EH (cell line): ENCODE results near the gene CHMP4A.
A peak's percentile ranks its signal among the peaks of the same experiment; 100 is the strongest.

Experiments used
- DNase-seq: peaks from one replicate; pipeline ENCODE4 v3.0.0-alpha.2; 2015; ENCODE audit warnings: low read depth

The CHMP4A gene

DNA sequence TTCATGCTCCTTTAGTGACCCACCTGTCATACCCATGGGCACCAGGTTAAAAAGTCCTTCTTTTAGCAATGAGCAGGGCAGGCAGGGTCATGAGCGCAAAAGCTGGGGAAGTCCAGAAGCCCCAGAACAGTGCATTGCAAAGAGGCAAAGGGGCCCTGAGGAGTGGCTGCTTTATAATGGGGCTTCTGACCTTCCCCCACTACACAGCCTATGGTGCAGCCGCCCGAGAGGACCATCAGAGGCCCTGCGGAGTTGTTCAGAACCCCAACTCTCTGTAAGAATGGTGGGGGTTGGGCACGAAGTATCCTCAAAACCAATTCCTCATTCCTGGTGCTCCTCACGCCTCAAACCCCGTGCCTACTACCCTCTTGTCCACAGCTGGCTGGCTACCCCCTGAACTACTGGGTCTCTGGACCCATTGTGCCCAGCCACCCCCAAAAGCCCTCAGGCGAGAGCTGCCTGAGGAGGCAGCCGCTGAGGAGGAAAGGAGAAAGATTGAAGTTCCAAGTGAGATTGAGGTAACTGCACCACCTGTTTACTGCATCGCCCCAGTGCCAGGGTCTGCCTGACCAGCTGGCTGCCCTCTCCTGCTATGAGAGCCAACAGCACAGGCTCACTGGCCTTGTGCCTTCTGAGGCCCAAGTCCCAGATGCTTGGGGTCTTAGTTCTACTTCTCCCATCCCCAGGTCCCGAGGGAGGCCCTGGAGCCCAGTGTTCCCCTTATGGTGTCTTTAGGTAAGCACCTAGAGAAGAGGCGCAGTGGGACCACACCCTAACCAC lies 34.7 kb downstream of the CHMP4A start:
- no peak for DNase-seq

DNA sequence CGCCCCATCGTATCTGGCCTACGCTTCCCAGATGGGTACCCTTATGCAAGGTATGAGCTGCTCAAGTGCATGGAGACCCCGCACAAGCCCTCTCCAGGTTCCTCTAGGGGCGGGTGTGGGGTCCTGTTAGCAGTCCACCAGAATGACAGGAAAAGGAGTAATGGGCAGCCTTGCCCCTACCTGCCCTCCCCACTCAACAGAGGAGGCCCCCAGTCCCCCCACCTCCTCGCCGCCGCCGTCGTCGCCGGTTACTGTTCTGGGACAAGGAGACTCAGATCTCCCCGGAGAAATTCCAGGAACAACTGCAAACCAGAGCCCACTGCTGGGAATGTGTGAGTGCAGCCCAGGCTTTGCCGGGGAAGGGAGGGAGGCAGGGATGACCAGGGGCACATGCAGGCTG lies 35.4 kb downstream of the CHMP4A start:
- no peak for DNase-seq

DNA sequence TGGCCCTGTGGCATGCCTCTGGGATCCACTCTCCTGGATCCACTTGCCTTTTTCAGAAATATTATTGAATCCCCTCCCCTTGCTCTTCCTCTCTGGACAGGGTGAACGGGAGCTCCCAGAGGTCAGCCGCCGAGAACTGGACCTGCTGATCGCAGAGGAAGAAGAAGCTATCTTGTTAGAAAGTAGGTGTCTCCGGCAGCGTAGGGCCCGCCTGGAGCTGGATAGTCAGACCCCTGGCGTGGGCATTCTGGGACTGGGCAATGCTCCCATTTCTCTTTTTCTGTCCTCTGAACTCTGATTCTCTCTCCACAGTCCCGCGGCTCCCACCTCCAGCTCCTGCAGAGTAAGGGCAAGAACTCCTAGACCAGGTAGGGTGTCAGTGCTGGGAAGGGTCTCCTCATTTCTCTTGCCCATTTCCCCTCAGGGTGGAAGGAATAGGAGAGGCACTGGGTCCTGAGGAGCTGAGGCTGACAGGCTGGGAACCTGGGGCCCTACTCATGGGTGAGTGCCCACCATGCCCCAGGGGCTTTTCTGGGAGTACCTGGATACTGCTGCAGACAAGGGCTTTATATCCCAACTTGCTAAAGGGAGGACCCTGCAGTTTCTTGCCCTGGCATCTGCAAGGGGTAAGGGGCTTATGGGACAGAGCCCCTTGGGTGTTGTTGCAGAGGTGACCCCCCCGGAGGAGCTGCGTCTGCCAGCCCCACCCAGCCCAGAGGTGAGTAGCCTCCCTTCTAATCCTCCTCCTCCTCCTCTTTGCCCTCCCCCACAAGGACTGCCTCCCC lies 36.1 kb downstream of the CHMP4A start:
- DNase-seq = no peak

DNA sequence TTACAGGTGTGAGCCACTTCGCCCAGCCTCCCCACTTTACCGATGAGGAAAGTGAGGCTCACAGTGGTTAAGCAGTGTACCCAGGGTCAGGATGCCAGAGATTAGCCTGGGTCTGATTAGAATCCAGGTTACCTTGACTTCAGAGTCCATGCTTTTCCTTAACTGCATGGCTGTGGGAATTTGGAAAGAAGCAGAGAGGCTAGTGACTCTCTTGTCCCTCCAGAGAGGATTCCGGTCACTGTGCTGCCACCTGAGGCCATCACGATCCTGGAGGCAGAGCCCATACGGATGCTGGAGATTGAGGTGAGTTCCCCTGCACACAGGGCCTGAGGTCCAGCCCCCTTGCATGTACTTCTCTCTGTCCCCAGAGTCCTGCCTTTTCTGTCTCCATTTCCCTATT lies 36.7 kb downstream of the CHMP4A start:
- no peak for DNase-seq

DNA sequence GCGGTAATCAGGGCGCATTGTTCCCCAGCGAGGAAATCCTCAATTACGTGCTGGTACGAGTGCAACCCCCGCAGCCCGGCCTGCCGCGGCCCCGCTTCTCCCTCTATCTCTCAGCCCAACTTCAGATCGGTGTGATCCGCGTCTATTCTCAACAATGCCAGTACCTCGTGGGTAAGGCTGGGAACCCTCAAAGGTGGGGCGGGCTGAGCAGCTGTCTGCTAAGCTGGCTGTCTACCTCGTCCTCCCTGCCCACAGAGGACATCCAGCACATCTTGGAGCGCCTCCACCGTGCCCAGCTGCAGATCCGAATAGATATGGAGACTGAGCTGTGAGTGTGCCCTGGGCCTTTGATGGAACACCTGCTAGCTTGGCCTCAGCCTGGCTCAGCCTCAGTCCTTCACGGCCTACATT lies 40.4 kb downstream of the CHMP4A start:
- no peak for DNase-seq

DNA sequence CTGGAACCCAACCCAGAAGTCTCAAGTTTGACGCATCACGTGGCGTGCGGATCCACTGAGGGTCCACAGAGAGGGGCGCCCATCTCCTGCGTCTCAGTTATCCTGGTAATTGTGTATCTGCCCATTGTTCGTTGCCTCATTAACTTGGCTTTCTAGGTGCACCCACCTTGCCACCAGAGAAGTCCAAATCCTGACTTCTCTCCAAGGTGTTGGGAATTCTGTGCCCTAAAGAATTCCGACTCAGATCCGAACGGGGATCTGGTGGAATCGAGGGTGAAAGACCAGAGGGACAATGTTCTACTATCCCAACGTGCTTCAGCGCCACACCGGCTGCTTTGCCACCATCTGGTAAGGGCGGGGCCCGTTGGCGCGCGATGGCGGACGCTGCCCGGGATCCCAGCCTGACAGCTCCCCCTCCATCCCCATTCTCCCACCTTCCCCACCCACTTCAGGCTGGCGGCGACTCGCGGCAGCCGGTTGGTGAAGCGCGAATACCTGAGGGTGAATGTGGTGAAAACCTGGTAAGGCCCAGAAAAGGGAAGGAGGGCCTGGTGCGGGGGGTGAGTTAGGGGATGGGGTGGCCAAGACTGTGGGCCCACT lies 40.9 kb downstream of the CHMP4A start:
- DNase-seq = no peak

DNA sequence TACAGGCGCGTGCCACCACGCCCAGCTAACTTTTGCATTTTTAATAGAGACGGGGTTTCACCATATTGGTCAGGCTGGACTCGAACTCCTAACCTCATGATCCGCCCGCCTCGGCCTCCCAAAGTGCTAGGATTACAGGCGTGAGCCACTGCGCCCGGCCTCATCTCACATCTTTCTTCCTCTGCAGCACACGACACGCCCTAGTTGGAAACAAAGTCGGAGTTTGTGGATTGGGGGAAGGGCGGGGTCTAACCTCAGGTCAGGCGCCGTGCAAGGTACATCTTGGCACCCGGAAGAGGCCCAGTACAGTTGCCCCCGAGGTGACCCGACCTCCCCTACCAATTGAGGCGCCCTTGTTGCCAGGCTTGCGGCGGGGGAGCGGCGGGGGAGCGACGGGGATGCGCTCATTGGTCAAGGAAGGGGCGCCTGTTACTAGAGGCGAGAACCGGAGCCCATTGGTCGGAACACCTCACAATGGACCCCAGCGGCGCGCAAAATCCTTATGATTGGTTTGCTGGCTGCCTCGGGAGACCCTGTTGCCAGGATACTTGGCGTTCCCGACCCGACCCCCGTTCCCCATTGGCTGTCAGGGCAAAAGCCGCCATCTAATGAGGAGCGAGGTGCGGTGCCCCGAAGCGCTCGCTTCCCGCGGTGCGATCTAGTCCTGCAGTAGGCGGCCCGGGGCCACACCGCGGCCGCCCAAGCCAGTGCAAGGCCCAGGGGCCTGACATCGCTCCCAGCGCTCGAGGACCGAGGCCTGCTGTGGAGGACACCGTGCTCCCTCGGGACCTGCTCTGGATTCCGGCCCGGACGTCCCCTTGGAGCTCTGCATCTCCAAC lies 41.6 kb downstream of the CHMP4A start, which contains the start of gene REC8:
Gene REC8, plus strand, starts transcription at position 659 of the 839 bp plus-strand sequence. CDS start 473 bp downstream, outside the sequence.
- no peak for DNase-seq

DNA sequence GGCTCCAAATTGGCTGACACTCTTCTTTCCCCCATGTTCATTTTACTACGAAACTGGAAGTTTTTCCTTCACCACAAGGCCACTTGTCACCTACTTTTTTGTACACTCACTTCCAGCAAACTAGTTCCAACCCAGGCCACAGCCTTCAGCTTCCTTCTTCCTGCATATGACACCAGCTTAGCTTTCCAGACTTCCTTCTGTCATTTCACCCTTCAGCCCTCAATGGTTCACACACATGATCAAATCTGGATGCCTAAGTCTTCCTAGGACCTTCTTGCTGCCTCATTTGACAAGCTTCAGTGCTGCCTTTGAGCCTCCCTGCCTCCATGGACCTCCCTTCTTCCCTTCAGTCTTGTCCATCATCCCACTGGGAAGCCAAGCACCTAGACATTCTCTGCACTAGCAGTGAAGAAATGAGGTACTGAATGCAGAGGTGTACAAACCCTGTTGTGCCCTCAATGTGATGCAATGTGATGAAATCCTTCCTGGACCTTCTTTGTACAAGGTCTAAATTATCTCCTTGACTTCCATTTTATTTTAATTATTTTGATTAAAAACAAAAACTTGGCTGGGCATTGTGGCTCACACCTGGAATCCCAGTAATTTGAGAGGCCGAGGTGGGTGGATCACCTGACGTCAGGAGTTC lies 45.7 kb downstream of the CHMP4A start:
- no peak for DNase-seq

DNA sequence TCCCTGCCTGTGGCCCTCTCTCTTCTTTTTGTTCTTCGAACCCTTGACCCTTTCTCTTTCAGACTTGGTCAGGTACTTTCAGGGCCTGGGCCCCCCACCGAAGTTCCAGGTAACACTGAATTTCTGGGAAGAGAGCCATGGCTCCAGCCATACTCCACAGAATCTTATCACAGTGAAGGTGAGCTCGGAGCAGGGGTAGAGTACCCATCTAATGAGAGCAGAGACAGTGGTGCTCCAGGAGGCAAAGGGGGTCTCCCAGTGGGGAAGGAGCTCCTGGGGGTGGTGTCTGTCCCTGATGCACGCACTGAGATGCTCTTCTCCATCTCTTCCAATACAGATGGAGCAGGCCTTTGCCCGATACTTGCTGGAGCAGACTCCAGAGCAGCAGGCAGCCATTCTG lies 47.5 kb downstream of the CHMP4A start:
- no peak for DNase-seq

DNA sequence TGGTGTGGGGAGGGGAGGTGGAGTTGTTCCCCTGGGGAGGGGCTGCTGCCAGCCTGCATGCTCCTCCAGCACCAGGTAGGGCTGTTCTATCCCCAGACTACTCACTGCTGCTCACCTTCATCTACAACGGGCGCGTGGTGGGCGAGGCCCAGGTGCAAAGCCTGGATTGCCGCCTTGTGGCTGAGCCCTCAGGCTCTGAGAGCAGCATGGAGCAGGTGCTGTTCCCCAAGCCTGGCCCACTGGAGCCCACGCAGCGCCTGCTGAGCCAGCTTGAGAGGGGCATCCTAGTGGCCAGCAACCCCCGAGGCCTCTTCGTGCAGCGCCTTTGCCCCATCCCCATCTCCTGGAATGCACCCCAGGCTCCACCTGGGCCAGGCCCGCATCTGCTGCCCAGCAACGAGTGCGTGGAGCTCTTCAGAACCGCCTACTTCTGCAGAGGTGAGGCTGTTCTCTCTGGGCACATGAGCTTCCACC lies 48.7 kb downstream of the CHMP4A start:
- DNase-seq = no peak

DNA sequence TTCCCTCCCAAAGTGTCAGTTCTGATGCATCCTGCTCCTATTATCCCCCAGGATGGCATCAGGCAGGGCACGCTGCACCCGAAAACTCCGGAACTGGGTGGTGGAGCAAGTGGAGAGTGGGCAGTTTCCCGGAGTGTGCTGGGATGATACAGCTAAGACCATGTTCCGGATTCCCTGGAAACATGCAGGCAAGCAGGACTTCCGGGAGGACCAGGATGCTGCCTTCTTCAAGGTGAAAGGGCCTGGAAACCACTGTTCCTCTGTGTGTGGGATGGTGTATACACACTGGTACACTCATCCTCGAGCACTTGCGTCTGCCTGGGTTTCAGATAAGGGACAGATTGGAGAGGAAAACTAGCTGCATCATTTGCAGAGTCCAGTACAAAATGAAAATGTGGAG lies 51.2 kb downstream of the CHMP4A start:
- DNase-seq = peak; percentile 43

DNA sequence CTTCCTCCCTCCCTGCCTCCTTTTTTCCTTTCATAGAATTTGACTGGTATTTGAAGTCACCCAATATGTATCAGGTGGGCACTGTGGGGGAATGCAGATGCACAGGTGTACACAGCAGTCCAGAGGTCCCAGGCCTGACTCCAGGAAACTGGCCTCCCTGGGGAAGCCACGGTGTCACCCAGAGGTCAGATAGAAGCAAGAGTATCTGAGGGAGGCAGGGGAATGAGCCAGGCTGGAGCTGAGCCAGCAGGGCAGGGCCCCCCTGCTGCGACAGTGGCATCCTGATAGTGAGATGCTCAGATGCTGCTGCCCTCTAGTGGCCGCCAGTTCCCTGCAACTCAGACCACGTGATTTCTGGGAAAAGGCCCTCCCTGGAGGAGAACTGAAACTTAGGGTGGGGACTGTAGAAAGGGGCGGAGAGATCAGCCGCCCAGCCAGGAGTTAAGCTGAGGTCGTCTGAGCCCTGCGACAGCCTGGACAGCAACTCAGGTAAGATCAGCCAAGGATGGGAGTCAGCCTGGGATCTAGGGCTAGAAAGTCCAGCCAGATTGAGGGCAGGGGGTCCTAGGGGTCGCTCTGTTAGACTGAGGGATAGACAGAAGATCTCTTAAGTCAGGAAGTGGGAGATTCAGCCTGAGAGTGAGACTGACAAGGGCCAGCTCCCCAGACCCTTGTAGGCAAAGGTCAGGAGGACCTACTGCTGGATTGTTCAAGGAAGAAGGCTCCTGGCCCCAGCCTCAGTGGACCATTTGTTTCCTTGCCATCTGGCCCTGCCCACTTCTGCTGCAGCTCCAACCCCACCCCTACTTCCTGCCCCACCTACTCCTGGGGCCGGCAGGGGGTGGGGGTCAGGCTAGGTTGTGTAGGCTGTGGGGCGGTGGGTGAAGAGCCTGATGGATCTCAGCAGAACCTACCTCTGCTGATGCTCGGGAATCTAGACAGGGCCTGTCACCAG lies 52.2 kb downstream of the CHMP4A start, which contains the start of gene IRF9:
Gene IRF9, plus strand, starts transcription at position 416 of the 955 bp plus-strand sequence. CDS start 880 bp downstream, outside the sequence.
- peak; percentile 97 for DNase-seq

DNA sequence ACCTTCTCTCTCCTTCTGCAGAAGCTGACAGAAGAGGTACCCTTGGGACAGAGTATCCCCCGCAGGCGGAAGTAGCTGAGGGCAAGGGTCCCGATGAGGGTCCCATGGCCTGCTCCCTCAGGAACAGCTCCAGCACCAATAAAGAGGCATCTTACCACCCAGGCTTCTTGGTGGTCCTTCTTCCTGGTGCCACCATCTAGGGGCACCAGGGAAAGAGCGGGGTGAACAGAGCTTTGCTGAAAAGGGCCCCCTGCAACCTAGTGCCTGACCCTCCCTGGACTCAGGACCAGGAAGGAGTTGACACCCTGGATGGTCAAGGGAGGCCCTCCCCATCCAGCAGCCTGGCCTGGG lies 52.8 kb downstream of the CHMP4A start:
- no peak for DNase-seq

DNA sequence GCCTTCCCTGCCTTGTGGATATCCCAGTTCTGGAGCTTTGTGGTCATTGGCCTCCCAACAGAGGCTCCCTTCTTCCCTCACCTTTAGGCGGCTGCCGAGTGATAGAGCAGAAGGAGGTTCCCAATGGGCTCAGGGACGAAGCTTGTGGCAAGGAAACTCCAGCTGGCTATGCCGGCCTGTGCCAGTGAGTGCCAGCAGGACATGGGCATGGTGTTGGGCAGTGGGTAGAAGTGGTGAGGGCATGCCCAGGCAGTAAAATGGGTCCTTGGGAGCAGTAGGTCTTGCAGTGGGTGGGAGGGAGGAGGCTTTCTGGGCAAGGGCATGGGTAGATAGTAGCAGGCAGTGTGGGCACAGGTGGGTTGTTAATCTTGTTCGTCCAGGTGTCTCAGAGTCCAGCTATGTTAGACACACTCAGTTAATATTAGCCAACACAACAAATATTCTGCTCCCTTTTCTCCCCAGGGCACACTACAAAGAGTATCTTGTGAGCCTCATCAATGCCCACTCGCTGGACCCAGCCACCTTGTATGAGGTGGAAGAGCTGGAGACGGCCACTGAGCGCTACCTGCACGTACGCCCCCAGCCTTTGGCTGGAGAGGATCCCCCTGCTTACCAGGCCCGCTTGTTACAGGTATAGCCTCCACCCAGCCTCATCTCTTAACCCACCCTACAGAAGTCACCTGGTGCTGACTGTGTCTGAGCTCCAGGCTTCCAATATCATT lies 53.4 kb downstream of the CHMP4A start:
- no peak for DNase-seq
